Eye (tissue), 1 donor: Measurements from ENCODE around the gene DENND4C.
"Not testable (repeated sequence)": the region's sequence is repeated elsewhere in the genome, so short reads cannot be mapped to it uniquely, and the experiment has no call there.

Experiments
- DNase-seq: peaks from one replicate; pipeline ENCODE4 v3.0.0-alpha.2; 2015

Gene DENND4C

DNA sequence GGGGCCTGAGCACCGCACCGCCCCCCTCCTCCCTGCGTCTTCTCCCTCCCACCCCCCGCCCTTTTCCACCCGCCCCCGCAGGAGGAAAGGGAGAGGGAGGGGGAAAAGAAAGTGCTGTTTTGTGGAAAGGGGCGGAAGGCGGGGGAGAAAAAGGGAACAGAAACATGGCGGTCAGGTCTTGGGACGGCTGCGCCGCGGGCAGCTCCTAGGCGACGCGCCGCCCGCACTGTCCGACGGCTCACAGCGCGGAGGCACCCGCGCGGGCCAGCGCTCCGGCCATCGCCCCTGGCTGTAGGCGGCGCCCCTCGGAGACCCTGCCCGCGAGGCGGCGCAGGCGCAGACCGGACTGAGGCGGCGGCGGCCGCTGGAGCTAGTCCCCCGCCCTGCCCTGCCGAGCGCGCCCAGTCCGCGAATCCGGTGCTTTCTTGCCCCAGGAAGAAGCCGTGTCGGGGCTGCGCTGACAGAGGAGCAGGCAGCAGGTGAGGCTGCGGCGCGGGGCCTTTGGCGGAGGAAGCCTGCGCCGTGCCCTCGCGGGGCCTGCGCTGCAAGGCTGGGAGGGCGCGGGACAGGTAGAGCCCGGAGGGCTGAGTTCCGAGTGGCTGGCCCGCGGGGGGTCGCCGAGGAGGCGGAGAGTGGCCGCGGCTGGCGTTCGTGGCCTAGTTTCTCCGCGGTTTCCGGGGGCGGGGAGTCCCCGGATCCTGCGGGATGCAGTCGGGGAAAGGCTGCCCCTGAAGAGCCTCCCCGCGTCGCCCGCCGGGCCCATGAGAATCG lies at the start of gene DENND4C:
TSS of gene DENND4C (plus strand) at position 339 of the 771 bp plus-strand sequence. CDS start 45,482 bp downstream, outside the sequence.
- DNase-seq, result peak; percentile 96

DNA sequence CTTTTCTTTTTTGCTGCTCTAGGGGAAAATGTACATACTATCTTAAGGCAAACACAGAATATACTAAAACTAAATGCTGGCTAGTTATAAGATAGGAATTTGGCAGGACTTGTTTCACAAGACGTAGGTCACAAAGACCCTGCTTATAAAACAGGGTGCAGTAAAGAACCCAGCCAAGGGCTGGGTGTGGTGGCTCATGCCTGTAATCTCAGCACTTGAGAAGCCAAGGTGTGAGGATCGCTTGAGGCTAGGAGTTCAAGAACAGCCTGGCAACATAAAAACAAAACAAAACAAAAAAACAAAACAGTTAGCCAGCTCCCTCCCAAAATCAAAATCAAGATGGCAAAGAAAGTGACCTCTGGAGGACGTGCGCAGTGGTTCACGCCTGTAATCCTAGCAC lies 49.5 kb upstream of the DENND4C start:
- DNase-seq, result no peak

DNA sequence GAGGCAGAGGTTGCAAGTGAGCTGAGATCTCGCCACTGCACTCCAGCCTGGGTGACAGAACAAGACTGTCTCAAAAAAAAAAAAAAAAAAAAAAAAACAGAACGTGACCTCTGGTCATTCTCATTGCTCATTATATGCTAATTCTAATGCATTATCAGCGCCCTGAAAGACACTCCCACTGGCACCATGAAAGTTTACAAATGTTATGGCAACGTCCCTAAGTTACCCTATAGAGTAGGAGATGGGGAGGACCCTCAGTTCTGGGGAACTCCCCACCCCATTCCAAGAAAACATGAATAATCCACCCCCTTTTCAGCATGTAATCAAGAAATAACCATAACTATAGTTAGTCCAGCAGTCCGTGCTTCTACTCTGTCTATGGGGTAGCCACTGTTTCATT lies 48.9 kb upstream of the DENND4C start:
- DNase-seq, result no peak

DNA sequence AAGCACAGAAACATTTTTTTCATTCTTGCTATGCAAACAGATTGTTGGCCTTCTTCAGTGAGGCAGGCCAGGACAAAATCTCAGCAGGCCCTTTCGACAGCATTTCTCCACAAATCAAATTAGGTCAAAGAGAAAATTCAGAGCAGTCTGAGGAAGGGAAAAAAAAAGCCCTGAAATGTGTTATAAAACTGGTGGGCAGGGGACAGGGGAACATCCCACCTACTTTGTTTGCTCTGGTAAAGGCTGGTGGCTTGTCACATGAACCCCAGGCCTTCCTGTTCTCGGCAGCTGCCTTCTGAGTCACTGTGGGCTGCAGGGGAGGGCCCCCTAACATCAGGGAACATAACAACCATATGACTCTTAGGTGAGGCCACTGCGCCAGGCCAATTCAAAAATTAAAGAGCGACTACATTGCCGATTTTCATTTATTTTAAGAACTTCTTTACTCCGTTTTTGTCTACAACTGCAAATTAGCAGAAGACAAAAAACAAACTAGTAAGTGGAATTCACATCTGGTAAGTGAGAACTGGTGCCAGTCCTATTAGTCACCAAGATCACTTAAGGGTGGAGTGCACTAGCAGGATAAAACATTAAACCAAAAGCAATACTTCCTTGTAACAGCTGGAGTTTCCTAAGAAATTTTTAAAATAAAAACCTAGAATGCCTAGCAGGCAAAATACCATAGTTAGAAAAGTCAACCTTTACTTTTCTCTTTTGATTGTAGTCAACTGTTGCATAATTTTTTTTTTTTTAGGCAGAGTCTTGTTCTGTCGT lies 46.2 kb upstream of the DENND4C start:
- peak; percentile 41 for DNase-seq

DNA sequence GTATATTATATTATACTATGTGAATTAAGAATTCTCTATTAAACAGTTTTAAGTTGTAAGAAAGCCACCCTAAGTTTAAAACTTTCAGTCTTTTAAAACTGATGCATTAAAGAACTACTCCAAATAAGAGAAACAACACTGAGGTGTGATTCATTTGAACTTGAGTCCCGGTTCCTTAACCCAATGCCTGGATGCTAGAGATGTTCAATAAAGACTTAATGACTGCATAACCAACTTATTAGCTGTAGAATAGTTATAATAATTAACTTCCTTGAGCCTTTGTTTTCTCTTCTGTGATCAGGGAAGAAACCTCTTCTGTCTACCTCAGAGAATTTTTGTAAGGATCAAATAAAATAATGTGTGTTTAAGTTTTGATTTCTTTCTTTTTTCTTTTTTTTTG lies 45.3 kb upstream of the DENND4C start:
- DNase-seq, result no peak

DNA sequence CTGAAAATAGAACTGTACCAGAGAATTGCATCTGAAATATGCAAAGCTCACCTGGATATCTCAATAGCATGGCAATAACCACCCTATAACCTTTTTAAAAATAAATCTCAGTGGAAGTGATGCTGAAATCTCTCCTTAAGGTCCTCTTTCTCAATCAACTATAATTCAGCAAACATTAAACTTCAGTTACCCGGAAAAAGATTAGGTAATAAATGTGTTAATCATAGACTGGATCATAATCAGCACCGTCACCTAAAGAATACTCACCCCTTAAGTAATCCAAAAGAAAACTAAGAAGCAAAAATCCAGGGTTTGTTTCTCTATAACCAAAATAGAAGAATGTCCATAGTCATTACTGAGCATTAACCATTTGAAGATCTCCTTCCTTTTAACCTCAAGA lies 44.3 kb upstream of the DENND4C start:
- DNase-seq, result no peak

DNA sequence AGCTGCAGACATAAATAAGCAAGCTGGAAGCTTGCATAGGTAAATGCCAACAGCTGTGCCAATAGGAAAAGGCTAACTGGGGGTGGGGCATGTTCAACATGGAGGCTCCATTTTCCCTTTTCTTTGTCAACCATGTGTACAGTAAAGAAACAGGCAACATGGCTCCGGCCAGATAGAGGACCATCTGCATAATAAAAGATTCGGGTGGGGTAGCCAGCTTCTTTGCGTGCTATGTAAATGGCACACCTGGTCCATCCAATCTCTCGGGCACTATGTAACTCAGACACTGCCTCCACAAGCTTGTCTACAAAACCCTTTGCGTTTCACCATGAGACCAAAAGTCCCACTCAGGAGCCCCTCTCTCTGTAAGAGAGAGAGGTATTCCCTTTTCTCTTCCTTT lies 41.7 kb upstream of the DENND4C start:
- no peak for DNase-seq

DNA sequence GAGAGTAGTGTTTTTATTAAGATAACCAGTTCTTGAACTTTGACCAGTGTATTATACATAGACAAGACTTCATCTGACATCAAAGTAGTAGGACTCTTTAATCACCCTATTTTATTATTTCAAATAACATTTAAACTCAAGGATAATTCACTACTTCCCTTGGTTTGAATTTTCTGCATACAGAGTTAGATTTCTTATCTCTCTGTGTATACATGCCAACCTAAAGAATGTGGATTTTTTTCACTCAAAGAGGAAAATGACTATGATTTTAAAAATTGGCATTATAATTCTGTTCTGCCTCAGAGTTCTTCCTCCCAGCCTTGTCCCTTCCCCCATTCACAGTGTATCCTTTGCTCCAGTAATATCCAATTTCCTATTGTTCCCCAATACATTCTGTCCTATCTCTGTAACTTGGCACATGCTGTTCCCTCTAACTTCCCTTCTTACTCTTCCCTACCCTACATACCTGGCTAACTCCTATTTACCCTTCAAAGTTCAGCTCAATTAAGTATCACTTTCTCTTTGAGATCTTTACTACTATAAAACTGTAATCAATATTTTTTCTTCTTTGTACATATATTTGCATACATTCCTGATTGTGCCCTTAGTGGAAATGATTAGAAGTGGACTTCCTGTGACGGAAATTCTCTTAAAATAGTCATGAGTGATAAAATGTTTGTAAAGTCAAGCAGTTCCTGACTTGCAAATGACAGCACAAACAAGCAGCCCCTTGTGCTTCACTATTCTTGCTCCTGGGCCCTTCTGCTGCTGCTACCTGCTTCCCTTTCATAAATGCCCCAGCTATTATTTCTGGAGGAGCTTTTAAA lies 38.1 kb upstream of the DENND4C start:
- no peak for DNase-seq

DNA sequence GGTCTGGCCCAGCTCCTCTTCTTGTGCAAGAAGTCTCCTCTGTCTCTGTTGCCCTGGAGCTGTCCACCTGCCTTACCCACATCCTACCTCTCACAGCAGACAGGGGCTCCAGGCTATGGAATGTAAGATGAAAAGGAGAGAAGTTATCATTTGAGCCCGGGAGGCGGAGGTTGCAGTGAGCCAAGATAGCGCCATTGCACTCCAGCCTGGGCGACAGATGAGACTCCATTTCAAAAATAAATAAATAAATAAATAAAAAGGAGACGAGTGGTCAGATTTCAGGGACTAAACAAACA lies 37.5 kb upstream of the DENND4C start:
- DNase-seq, result no peak

DNA sequence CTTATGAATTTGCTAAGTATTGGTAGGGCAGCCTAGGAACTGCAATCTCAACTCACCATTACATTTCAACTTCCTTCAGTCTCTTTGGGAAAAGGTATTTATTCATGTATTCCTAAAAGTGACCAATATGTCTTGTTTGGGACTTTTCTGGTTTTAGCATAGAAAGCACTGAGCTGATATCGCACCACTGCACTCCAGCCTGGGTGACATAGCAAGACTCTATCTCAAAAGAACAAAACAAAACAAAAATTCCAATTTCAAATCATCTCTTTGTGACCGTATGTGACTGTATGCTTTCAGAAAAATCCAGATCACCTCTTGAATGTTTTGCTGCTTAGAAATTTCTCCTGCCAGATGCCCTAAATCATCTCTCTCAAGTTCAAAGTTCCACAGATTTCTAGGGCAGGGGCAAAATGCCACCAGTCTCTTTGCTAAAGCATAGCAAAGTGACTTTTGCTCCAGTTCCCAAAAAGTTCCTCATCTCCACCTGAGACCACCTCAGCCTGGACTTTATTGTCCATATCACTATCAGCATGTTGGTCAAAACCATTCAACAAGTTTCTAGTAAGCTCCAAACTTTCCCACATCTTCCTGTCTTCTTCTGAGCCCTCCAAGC lies 37.0 kb upstream of the DENND4C start:
- not testable (repeated sequence) for DNase-seq

DNA sequence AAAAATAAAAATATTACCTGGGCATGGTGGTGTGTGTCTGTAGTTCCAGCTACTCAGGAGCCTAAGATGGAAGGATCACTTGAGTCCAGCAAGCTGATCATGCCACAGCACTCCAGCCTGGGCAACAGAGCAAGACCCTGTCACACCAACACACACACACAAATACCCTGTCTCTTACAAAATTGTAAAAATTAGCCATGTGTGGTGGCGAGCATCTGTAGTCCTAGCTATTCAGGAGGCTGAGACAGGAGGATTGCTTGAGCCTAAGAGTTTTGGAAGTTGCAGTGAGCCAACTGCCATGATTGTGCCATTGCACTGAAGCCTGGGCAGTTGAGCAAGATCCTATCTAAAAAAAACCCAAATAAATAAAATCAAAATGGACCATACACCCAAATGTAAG lies 32.1 kb upstream of the DENND4C start:
- no peak for DNase-seq

DNA sequence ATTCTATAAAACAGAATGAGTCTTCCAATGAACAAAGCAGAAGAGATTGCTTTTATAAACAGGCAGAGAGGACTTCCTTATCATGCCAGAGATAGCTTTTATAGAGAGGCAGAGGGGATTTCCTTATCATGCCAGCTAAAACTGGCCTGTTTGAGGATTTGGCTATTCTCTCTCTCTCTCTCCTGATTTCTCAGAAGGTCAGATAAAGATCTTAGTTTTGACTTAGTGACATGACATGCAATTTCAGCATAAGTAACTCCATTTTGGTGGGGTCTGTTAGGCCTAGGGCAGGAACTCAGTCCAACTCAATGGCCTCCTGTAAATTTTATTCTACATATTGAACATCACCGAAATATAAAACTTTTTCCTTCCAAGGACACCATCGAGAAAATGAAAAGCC lies 31.5 kb upstream of the DENND4C start:
- no peak for DNase-seq

DNA sequence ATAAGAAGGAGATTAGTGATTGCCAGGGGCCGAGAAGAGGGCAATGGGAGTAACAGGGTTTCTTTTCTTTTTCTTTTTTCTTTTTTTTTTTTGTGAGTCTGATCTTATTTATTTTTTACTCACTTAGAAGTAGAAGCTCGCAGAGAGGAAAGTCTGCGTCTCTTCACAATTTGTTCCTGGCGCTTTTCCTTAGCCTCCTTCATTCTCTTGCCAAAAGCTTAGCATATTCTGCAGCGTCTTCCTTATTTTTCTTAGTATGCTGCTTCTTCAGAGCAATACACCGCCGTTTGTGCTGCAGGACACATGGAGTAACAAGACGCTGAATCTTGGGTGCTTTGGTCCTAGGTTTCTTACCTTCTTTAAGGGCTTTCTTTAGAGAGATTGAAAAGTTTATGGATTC lies 30.3 kb upstream of the DENND4C start:
- no peak for DNase-seq

DNA sequence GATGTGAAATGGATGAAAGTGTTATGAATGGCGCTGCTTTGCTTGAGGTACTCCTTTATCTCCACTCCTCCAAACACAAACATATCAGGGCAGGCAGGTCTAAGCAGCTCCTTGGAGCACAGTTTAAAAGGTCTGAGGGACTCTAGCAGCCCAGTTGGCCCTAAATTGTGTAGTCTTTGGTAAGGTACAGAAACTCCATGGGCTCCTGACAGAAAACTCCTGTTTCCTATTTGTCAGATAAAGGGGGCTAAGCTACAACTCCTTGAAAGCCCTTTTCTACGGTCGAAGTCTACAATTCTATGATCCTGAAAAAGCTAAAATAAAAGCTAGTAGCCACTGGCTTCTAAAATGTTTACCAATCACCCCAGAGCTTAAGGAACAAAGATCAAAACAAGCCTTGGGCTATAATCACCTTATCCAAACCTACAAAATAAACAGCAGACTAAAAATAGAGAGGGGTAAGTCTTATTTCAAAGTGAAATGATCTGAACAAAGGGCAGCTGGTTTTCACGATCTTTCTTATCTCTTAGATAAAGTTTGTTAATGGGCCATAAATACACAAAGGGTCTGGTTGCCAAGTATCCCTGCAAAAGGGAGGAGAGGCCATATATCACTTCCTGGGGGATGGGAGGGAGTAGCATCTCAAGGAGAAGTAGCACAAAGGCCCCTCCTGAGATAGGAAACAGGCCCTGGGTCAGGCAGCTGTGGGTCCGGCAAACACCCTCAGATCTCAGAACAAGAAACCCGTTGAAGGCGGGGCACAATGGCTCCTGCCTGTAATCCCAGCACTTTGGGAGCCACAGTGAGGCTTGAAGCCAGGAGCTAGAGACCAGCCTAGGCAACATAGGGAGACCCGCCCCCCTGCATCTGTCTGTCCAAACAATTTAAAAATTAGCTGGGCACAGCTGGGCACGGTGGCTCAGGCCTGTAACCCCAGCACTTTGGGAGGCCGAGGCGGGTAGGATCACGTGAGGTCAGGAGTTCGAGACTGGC lies 28.3 kb upstream of the DENND4C start:
- no peak for DNase-seq

DNA sequence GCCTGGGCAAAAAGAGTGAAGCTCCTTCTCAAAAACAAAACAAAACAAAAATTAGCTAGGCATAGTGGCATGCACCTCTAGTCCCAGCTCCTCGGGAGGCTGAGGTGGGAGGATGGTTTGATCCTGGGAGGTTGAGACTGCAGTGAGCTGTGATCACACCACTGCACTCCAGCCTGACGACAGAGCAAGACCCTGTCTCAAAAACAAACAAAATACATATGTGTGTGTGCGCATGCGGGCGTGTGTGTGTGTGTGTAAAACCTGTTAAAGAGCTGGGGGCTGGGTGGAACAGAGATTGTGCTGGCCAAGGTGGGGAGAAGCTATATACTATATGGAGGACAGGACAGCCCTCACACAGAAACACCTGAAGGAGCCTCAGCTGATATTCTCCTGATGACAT lies 27.4 kb upstream of the DENND4C start:
- DNase-seq, result no peak

DNA sequence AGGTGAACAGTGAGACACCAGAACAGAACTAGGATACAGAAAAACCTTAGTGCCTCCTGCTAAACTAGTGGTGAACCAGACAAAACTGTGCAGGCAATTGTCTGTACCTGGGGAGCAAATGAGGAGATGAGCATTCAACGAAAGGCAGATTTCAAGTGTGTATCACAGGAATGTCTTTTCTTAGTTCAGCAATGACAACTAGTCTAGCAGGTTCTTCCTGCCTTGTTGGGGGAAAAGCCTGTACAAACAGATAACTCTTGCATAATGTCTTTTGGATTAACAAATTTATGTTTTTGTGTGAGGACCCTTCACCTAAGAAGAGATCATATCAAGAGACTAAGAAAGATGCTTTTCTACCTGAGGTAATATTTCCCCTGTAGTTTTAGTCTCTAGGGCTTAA lies 21.8 kb upstream of the DENND4C start:
- peak; percentile 36 for DNase-seq

DNA sequence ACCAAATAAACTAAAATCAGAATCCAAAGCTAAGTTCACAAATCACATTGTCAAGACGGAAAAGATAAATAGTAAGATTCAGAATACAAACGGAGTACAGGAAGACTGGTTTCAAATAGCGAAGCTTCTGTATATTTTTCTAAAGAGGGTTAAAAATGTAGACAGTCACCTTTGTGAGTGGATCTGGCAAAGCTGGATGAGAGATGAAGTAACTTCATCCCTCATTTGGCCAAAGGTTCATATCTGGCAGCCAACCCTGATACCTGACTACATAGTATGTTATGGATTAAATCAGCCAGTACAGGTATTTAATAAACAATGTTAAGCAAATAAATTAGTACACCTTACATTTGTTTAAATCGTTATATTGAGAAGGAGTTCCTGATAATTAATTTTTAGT lies 21.3 kb upstream of the DENND4C start:
- no peak for DNase-seq

DNA sequence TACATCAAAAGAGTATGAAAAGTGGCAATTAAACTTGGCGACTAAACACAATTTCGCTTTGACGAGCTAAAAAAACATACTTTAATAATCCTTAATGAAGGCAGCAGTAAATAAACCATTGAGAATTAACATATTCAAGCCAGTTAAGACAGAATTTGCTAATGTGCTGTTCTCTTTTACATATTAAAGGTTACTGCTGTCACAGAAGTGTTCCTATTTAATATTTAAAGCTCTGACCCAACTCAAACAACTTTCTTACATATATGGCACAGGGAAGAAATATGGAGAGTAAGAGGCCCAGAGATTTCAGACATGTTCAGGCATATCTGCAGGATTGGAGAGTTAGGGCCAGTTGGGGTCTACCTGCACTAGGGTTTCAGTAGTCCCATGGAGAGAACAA lies 16.7 kb upstream of the DENND4C start:
- DNase-seq, result no peak

DNA sequence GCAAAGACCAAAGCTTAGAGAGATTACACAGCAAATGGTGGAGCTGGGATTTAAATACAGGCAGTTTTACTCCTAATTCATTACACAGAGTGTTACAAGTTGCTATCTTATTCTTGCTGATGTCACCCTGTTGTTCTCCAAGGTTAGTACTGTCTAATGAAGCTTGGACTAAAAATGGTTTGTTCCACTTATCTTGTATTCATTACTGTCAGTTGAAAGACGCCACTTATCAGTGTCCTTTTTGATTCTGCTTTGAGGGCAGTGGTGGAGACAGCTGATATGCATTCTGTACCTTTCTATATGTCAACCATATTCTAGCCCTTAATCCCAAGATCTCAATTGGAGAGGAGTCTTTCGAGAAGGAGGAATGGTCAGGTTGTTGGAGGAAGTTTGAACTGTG lies 14.0 kb upstream of the DENND4C start:
- DNase-seq, result no peak

DNA sequence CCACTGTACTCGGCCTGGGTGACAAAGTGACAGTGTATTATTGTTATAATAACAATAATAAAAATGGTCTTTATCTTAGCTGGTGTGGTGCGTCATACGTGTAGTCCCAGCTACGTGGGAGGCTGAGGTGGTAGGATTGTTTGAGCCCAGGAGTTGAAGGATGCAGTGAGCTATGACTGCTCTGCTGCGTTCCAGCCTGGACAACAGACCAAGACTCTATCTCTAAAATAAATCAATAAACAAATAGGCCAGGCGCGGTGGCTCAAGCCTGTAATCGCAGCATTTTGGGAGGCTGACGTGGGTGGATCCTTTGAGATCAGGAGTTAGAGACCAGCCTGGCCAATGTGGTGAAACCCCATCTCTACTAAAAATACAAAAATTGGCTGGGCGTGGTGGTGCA lies 9.2 kb upstream of the DENND4C start:
- DNase-seq, result no peak

DNA sequence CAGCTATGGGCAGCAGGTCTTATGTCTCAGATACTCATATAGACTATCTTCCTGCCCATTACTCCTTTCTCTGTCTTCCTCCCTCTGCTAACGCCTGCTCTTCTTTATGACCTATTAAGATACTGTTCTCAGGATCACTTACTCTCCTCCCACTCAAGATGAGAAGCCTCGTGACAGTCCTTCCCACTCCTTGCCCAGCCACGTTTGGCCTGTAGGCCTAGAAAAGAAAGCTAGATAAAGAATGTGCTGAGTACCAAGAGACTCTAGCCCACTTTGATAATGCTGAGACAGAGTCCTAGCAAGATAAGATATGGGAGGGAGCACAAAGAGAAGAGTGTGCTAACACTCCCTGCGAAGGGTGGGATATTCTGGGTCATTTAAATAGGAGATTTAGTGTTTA lies 6.8 kb upstream of the DENND4C start:
- no peak for DNase-seq

DNA sequence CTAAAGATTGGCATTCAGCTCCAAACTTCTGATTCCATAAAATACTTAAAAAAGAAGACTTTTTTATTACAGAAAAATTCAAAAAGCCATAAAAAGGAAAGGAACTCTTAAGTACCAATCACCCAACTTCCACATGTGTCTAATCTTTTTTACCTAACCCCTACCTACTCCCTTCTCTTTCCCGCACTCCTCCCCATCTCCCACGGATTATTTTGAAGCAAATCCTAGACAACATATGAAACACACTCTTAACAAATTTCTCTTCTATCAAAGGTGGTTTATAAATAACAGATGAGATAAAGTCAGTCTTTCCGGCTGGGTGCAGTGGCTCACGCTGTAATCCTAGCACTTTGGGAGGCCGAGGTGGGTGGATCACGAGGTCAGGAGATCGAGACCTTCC lies 5.9 kb upstream of the DENND4C start:
- no peak for DNase-seq
